Activated CD8-positive, alpha-beta memory T cell treated with anti-CD3 and anti-CD28 coated beads, Interleukin-2, amount 50 U/mL, for 1 hour (primary cell): ENCODE measurements around the gene GTF2F2.
"Not testable (repeated sequence)": the region's sequence is repeated elsewhere in the genome, so short reads cannot be mapped to it uniquely, and the experiment has no call there.

ENCODE experiments used
- DNase-seq: peaks from one replicate; pipeline ENCODE4 v3.0.0-alpha.2; 2020; ENCODE audit errors: extremely low read depth

The GTF2F2 gene

DNA sequence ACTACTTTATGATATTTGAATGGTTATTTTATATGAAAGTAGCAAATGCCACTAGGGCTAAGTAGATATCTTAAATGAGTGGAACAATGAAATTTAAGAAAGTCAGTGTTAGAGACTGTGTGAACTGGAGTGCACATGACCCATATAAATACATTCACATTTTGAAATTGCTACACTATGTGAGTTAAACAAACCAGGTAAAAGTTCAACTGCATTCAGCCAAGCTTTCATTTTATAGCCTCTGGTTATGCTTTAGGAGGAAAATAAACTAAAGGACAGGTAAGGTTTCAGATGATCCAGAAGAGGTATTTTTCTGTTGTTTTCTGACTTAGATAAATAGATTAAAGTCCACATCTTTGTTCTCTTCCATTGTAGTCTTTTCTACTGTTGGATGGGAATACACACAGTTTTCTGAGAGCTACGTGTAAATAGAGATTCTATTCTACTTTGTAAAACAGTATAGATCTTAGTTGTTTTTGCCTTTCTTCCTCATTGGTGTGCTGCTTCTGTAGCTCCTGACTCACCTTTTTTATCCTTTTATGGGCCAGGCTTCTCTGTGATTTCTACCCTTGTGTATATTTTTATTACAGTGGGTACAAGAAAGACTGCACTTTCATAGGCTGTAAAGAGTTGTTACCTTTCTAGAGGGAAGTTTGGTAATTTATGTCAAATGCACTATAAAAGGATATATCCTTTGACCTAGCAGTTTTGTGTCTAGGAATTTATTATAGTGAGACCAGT is 135.1 kb downstream of the GTF2F2 start:
- DNase-seq, result no peak

DNA sequence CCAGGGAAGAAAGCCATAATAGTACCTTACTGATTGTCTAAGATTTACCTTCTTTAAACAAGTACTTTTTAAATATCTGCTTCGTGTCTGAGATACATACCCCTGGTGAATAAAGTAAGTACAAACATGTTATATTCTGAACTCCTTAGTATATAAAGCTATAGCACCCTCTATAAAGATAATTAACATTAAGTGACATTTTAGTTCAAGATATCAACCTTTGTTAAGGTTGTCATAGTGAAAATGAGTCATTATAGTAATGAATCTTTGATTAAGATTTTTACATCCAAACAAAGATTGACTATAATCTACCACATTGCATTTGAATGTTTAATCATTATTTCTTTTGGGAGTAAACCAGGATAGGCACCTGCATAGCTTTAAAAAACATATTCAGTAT is 135.9 kb downstream of the GTF2F2 start:
- no peak for DNase-seq

DNA sequence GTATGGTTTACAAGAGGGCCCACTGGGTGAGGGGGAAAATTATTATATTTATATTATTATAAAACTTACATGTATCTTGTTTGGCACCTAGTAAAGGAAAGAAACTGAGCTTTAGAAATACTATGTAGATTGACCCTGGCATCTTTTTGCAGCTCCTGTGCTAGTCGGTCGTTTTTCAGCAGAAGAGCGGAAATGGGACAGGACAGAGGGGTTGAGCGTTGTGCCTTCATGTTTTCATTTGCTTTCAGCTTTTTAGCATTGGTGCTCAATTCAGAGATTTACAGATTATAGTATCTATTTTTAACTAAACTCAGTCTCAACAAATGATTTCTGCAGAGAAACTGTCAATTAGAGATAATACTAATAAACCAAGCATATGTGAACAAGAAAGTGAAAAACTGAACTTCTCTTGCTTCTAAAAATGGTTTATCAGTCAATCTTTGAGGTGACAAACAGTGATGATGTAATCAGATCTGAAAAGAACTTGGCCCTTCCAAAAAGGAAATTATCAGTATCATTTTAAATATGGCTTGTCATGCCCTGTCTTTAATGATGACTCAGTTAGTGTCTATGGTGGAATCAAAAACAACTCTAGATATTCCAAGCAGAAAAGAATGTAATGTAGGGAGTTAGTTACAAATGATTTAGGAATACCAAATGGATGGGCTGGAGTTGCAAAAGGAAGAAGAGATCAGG is 137.5 kb downstream of the GTF2F2 start:
- no peak for DNase-seq

DNA sequence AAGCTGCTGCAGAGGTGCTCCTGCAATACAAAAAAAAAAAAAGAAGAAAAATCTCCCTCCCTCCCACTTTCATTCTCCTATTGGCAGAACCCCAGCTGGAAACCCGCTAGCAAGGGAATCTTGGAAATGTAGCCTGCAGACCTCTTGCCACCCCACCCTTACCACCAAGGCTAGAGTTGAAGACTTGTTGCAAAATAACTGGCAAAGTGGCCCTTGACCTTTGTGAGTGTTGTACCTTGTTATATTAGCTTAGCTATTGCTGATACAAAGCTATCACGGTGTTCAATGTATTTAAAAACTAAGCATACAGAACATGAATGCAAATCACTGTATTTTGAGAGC is 138.0 kb downstream of the GTF2F2 start:
- DNase-seq, result no peak

DNA sequence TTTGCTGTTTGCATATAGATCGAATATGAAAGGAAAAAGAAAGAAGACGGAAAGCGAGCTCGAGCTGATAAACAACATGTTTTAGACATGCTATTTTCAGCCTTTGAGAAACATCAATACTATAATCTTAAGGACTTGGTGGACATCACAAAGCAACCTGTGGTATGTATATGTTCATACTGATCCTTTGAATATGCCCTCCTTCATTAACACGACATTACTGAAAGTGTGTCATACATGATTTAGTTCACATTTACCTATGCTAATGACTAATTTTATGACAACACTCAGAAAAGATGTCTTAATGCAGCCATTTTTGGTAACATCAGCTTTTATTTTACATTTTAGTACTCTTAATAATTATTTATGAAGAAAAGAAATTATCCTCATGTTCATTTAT is 146.9 kb downstream of the GTF2F2 start:
- DNase-seq, result no peak

DNA sequence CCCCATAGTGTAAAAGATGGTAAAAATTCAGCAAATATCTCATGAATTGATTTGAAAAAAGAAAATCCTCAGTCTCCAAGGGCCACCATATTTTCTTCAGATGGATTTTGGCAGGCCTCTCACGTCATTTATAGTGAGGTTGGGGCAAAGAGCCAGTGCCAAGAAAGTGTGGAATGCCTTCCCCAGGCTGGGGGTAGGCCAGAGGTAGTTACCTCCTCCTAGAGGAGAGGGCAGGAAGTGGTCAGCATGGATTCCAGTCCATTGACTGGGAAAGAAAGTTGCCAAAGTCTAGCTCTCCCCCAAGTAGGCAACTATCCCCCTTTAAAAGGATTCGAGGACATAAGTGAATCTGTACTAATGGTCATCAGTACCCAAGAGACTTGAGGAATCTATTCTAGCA is 148.9 kb downstream of the GTF2F2 start:
- DNase-seq, result no peak

DNA sequence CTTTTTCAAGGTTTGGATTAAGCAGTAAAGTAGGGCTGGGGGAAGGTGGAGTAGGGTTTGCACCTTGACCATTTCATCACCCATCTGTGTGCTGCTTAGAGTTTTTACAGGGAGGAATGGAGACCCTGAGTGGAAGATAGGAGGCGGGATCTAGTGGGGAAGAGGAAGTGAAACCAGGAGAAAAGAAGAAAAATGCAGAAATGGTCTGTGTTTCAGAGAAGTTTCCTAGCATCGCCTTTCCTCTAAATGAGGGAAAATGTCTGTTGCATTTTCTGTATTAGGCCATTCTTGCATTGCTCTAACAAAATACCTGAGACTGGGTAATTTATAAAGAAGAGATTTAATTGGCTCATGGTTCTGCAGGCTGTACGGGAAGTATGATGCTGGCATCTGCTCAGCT is 156.6 kb downstream of the GTF2F2 start:
- DNase-seq, result no peak

DNA sequence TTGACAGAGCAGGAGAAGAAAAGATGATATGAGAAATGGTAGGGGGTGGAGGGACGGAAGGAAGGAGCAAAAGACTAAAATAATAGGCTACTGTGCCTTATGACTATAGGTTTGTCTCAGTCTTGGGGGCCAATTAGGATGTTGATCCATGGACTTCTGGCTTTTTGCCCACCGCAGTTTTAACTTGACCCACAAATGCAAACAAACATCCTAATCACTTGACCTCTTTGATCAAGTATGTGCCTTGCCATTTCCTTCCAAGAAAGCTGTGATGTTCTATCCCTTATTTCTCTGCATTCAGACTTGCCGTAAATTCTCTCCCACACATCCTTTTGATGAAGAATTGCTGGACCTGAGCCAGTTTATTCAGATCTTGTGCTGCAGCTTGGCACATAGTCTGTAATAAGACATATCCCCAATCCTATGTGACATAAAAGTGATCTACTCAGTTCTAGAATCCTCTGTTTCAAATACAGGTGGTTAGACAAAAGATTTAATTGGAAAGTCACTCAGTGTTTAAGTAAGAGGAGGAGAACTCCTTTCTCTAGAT is 157.9 kb downstream of the GTF2F2 start:
- DNase-seq, result no peak

DNA sequence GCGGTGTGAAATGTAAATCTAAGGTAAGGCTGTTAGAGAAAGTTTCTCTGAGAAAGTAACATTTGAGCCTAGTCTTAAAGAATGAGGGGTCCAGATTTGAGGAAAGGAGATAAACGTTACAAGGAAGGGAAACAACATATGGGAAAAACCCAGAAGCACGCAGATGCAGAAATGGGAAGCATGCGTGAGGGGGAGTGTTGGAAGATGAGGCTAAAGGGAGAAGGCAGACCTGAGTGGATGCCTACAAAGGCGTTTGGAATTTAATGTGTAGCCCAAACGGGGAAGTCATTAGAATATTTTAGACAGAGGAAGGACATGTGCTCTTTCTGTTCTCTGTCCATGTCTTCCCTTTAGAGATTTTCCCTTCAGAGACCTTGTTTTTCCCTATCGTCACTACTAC is 159.7 kb downstream of the GTF2F2 start:
- DNase-seq, result no peak

DNA sequence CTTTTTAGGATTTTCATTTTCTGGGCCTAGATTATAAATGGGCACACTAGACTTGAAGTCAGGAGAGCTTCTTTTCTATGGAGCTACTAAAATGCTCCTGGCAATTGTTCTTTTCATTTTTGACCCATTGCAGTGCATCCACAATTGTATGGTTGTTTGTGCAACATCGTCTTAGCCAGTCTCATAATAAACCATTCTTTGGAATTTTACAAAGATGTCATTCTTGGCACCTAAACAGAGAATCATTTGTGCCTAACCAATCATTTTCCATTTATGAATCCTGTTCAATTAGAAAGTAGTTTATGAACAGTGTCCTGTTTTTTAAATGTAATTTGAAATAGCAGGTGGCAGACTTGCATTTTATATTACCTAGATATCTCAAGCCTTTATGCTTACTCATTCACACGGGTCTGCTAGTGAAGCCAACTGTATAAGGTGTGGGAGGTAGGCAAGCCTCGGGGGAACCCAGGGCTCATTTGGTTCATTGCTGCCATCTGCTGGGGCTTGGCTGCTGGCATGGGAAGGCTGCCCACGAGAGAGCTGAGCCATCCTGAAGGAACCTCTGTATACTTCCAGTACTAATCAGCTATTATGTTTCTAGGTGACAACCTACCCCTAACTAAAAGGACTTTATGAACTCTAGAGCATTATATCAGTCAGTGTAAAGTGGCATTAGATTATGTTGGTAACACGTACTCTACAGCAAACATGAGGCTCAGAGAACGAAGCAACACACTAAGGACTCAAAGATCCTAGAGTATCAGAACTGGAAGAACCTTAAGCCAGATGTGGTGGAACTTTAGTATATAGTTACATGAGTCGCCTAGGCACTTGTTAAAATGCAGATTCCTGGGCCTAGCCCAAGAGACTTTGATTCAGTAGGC is 160.7 kb downstream of the GTF2F2 start:
- DNase-seq, result no peak

DNA sequence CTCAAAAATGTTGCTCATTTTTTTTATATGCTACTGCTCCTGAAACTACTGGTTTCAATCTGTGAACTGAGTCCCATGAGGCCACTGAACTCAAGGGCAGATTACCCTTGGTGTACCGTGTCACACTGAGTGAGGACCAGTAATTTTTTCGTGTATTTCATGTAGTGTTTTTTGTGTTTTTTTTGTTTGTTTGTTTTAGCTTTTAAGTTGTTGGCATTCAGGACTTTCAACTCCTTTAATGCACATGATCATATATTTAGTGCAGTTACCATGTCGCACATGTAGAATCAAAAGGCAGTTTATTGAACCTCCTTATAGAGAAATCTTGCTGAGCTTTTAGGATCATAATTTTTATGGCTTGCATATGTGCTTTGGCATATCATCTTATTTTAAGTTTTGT is 162.7 kb downstream of the GTF2F2 start:
- DNase-seq, result no peak

DNA sequence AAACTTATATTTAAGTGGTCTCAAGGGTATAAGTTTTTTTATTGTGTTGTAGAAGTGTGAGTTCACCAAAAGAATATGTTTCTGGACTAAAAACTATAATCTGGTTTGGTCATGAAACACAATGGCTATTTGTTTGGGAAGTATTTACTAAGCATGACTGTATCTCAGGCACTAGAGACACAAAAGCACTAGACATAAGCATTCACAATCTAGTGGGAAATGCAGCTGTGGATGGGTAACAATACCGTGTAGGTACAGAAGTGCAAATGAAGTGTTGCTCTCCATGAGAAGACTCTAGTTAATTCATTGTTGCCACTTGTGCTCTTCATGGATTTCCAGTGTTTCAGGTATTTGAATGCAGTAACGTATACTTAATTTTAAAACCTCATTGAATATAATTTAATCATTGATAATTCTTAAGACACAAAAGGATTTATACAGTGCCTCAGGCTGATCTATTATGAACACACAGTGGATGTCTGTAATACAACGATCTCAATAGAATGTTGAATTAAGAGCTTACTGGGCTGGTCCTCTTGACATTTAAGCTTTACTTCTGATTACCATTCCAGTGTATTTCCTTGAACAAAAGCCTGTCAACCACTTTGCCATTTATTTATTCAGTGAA is 169.7 kb downstream of the GTF2F2 start:
- no peak for DNase-seq

DNA sequence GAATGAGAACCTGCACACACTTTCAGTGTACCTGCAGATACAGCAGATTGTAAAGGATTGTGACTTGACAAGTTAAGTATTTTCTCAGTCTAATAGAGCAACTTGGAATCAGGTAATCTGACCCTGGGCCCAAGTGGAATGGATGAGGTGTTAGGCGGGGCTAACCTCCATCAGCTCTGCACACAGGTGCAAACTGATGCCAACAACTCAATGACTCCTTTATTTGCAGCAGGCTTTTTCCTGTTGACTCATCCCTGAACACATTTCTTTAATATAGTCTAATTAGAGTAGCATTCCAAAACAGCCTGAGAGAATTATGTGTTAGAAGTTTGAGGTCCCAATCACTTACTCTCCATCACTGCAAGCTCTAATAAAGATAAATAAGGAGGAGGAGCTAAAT is 171.9 kb downstream of the GTF2F2 start:
- no peak for DNase-seq

DNA sequence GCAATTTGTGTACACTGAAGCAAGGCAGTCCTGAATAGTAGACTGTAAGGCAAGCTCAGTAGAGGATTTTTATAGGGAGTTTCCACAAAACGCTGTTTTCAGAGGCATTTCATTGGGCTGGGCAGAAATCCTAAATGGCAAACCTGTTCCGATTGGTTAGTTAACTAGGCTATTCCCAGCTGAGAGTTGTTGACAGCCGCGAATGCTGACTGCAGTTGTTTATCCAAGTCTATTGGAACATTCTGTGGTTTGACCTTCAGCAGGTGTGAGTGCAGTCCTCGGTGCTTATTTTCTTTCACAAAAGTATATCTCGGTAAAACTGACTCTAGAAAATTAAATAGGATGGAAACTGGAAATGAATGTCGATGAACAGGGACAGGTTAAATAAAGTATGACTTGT is 175.2 kb downstream of the GTF2F2 start:
- DNase-seq, result no peak

DNA sequence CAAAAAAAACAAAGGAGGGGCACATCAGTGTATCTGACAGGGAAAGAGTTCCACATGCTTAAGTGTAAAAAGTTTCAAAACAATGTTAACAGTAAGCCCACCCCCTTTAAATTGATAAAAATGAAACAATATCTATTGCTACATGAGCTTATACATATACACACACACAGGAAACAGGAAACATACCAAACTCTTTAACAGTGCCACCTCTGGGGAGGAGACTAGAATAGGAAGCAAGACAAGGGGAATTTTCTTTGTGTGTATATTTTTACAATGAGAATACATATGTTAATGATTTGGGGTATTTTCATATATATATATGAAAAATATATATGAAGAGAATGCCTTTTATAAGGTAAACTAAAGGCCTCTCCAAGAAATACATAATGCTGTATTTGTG is 175.9 kb downstream of the GTF2F2 start:
- DNase-seq, result no peak

DNA sequence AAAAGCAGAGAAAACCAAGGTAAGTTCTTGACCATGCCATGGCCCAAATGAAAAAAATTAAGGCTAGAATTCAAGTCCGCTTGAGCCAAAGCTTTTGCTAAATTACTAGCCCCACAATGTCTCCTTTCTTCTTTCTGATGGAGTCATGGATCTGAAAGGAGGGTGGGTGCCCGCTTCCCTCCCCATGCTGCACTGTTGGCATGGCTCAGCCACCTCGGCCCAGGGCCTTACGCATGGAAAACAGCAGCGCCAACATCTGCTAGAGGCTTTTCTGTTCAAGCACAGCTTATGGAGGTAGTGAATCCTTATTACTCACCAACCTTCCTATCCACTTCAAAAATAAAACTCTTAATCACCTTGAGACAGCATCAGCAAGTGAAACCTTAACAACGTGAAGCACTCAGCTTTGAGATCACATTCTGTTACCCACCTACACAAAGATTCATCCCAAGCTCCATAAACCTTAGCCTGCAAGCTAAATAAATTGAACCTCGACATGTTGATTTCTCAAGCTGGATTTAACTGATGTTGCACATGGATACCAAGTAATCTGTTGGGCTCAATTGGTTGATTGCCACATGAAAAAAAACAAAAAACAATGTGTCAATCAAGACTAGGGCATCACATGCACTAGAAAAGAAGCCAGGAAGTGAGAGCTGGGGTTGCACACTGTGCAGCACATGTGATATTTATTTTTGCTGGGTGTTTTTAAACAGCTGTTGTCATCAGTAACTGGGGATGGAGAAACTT is 177.3 kb downstream of the GTF2F2 start:
- no peak for DNase-seq

DNA sequence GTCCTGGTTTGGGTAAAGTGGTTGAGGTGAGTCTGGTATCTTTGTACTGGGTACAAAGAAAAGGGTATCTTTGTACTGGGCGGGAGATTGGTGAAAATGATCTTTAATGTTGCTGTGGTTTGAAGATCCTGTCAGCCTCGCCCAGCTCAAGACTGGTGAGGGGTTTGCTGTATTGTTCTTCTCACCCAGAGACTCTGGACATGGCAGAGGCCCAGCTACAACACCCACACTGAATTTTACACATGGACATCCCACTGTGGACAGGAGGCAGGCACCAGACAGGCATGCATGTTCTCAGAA is 177.8 kb downstream of the GTF2F2 start:
- DNase-seq, result no peak

DNA sequence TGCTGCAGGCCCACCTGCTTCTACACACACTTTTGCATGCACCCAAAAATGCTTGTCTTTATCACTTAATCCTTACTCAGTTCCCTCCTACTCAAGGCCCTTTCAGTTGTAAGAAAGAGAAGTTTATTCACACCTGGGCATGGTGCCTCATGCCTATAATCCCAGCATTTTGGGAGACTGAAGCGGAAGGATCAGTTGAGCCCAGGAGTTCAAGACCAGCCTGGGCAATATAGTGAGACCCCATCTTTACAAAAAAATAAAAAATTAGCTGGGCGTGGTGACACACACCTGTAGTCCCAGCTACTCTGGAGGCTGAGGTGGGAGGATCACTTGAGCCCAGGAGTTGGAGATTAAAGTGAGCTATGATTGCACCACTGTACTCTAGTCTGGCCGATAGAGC is 178.2 kb downstream of the GTF2F2 start:
- DNase-seq, result not testable (repeated sequence)

DNA sequence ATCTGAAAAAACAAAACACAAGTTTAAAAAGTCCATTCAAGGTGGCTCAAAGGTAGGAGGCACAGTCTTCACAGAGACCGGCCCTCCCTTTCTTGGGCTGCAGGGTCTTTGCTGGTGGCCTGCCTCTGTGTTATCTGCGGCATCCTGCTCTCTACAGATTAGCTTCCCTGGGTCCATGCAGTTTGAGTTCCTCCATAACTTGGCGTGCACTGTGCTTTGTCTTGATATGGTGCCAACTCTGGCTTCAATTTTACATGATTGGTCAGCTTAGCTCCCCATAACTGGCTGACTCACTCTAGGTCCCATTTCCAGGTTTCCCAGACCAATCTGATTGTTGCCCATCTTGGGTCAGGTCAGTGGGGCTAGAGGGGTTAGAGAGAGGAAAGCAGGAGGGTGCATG is 178.9 kb downstream of the GTF2F2 start:
- no peak for DNase-seq

DNA sequence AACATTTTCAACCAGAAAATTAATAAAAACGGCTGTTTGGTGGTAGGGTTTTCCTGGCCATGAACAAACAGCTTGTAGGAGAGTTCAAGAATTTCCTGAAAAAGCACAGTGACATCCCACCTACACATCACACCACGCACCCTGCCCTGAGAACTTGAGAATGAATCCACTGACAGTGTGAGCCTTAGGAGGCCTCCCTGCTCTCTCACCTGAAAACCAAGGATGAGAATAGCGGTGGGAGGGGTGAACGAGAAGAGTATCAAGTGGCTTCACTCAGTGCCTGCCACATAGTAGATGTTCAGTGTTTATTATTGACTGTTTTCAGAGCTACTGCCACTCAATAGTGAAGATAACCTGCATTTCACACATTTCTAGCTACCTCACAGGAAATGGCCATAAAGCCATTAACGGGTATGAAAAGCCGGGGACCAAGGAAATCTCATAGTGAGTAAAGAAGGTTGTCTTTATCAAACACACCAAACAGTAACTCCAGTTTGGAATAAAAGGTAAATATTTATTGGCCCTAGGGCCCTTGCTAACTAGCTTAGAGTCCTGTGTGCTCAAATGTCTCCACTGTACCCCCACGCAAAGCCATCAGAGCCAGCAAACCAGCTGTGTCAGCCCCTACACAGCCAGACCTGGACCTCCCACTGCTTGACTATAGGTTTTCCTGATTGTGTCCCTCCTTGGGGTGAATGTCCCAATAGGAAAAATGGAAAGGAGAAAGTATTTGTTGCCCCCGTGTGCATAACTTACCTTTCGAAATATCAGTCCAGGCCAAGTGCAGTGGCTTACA is 180.1 kb downstream of the GTF2F2 start:
- no peak for DNase-seq

DNA sequence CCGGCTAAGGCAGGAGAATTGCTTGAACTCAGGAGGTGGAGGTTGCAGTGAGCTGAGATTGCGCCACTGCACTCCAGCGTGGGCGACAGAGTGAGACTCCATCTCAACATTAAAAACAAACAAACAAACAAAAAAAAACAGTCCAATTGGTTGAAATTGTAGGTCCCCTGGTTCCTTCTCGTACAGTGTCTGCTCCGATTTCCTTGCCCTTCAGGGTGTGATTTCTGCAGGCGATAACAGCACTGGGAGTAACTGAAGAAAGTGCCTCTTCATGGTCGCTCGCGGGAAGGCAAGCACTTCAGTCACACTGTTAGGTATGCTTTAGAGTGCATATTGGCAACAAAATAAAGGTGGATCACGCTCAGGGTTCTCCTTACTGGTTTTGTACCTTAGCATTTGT is 181.0 kb downstream of the GTF2F2 start:
- no peak for DNase-seq
